ENCODE results near the gene RNF40. TPM values are rescaled to one million over a fixed set of nuclear protein-coding genes. Genes with fewer than 3 reads are reported as not detected.
"Not testable (repeated sequence)": the region's sequence is repeated elsewhere in the genome, so short reads cannot be mapped to it uniquely, and the experiment has no call there.

Gene RNF40
- total RNA-seq, 1 donor from 2014 or later: 157 TPM

DNA sequence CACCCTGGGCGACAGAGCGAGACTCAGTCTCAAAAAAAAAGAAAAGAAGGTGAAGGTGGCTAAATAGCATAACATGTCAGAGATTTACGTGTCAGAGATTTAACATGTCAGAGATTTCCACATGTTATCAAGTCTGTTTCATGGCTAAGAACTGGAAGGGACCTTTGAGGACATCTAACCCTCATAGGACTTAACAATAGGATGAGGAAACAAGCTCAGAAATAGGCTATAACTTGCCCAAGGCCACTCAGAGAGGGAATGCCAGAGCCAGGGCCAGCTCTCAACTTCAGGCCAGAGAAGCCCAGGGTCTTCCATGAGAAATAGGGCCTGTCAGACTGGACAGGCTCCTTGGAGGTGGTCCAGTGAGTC is 51.7 kb downstream of the RNF40 start:
- H3K4me3 Mint-ChIP-seq: peak overlapping the region; percentile 66
- DNase-seq (ENCODE audit: low read depth, low spot score): no peak
- TF ChIP-seq, protein P1, sequence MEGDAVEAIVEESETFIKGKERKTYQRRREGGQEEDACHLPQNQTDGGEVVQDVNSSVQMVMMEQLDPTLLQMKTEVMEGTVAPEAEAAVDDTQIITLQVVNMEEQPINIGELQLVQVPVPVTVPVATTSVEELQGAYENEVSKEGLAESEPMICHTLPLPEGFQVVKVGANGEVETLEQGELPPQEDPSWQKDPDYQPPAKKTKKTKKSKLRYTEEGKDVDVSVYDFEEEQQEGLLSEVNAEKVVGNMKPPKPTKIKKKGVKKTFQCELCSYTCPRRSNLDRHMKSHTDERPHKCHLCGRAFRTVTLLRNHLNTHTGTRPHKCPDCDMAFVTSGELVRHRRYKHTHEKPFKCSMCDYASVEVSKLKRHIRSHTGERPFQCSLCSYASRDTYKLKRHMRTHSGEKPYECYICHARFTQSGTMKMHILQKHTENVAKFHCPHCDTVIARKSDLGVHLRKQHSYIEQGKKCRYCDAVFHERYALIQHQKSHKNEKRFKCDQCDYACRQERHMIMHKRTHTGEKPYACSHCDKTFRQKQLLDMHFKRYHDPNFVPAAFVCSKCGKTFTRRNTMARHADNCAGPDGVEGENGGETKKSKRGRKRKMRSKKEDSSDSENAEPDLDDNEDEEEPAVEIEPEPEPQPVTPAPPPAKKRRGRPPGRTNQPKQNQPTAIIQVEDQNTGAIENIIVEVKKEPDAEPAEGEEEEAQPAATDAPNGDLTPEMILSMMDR (conservative IDR thresholded peaks at IDR 0.05): no peak
- no peaks in the 10 kb centered on the region for H3K36me3 Mint-ChIP-seq (ENCODE audit: low read depth)
- H3K27me3 Mint-ChIP-seq (ENCODE audit: low read depth): no peaks in the 10 kb centered on the region
- H3K9me3 Mint-ChIP-seq: no peaks in the 10 kb centered on the region
- H3K4me1 Mint-ChIP-seq: peaks cover 15% of the 10 kb centered on the region
- H3K27ac Mint-ChIP-seq (ENCODE audit: unreplicated experiment): no peak overlapping the region

DNA sequence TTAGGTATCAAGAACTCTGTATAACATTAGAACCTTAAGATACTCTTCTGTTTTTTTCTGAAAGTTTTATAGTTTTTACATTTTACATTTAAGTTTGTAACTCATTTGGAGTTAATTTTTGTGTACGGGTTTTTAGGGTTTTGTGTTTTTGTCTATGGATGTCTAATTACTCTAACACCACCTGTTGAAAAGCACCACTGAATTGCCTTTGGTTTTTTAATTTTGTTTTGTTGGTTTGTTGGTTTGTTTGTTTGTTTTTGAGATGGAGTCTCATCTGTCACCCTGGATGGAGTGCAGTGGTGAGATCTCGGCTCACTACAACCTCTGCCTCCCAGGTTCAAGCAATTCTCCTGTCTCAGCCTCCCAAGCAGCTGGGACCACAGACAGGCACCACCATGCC is 54.6 kb downstream of the RNF40 start:
- Mint-ChIP-seq H3K27ac (ENCODE audit: unreplicated experiment) (no peak overlapping the region), H3K36me3 (ENCODE audit: low read depth) (no peaks in the 10 kb centered on the region), H3K4me1 (peaks cover 15% of the 10 kb centered on the region), H3K27me3 (ENCODE audit: low read depth) (no peaks in the 10 kb centered on the region), H3K9me3 (no peaks in the 10 kb centered on the region), H3K4me3 (no peak overlapping the region)
- TF ChIP-seq, protein P1 (conservative IDR thresholded peaks at IDR 0.05): no peak
- no peak for DNase-seq (ENCODE audit: low read depth, low spot score)

DNA sequence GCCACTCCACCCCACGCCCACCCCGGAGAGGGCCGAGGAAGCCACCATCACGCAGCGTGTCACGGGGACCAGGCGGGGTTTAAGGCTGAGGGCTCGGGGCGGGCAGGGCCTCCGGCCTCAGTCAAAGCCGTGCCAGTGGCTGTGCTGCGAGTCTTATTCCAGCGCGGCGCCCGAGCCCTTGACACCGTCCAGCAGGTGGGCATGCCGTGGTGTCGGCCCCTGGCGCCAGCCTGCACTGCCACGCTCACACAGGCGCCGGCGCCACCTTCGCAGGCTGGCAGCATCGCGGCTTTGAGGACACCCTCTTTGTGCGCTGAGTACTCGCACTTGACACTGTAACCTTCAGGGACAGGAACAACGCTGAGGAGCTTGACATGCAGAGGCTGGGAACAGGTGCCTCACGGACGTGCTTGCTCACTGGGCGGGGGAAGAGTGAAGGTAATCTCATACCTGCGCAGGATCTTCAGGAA is 58.9 kb downstream of the RNF40 start:
- no peak for DNase-seq (ENCODE audit: low read depth, low spot score)
- Mint-ChIP-seq H3K4me3 (no peak overlapping the region), H3K36me3 (ENCODE audit: low read depth) (no peaks in the 10 kb centered on the region), H3K4me1 (no peaks in the 10 kb centered on the region), H3K27me3 (ENCODE audit: low read depth) (no peaks in the 10 kb centered on the region), H3K27ac (ENCODE audit: unreplicated experiment) (no peak overlapping the region), H3K9me3 (no peaks in the 10 kb centered on the region)
- TF ChIP-seq, protein P1 (conservative IDR thresholded peaks at IDR 0.05): no peak

DNA sequence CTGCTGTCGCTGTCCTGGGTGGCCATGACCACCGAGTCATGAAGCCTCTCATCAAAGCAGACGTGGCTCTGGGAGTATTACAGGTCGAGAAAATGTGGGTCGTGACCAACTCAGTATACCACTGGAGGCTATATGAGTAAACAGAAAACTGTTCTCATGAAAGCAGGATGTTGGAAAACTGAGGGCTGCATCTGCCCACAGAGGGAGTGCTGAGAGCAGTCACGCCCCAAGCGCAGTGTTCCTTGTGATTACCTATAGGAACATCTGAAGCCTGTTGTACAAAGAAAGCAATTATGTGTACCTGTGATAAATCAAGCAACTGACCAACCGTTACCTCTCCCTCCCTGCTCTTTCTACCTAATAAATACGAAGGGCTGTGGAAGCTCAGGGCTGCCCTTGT is 59.3 kb downstream of the RNF40 start:
- DNase-seq (ENCODE audit: low read depth, low spot score); H3K27ac Mint-ChIP-seq (ENCODE audit: unreplicated experiment); H3K27me3 Mint-ChIP-seq (ENCODE audit: low read depth); H3K4me1 Mint-ChIP-seq; H3K36me3 Mint-ChIP-seq (ENCODE audit: low read depth); H3K4me3 Mint-ChIP-seq; H3K9me3 Mint-ChIP-seq: not testable (repeated sequence)

DNA sequence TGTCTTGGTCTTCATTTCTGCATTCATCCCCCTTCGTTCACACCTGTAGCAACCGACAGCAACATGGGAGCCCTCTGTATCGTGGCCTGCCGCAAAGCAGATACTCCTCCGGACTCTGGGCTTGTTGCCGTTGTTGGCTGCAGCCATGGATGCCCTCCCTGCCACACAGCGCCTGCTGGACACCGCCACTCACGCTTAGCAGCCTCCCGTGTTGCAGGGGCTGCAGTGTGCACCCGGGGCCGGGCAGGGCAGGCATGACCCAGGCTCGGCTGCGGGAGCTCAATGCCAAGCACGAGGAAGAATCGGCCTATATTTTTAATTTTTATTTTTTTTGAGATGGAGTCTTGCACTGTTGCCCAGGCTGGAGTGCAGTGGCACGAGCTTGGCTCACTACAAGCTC is 59.8 kb downstream of the RNF40 start:
- DNase-seq (ENCODE audit: low read depth, low spot score): no peak
- Mint-ChIP-seq H3K4me1 (no peaks in the 10 kb centered on the region), H3K36me3 (ENCODE audit: low read depth) (no peaks in the 10 kb centered on the region), H3K4me3 (no peak overlapping the region), H3K27ac (ENCODE audit: unreplicated experiment) (no peak overlapping the region), H3K9me3 (no peaks in the 10 kb centered on the region), H3K27me3 (ENCODE audit: low read depth) (peaks cover 2% of the 10 kb centered on the region)
- TF ChIP-seq, protein P1 (conservative IDR thresholded peaks at IDR 0.05): no peak

Other genes starting within 250 kb of the RNF40 start
- 64.0 and 68.5 TPM in 2 replicates for gene ZNF768, start 235.8 kb upstream of the RNF40 start, total RNA-seq
- gene ZNF747, start 227.5 kb upstream of the RNF40 start, total RNA-seq: 10.5 and 11.3 TPM in 2 replicates
- gene ZNF764, start 203.9 kb upstream of the RNF40 start, total RNA-seq: 20.7 and 22.3 TPM in 2 replicates
- 13.4 and 14.3 TPM in 2 replicates for gene ZNF688, start 190.6 kb upstream of the RNF40 start, total RNA-seq
- gene ZNF785, start 176.6 kb upstream of the RNF40 start, total RNA-seq: 37.6 and 38.3 TPM in 2 replicates
- gene ZNF689, start 151.9 kb upstream of the RNF40 start, total RNA-seq: 23.0 and 23.2 TPM in 2 replicates
- gene PRR14, start 111.4 kb upstream of the RNF40 start, total RNA-seq: 62.8 and 67.0 TPM in 2 replicates
- gene FBRS, start 103.9 kb upstream of the RNF40 start, total RNA-seq: 63.6 and 67.1 TPM in 2 replicates
- gene SRCAP, start 63.2 kb upstream of the RNF40 start, total RNA-seq: 94.5 and 100.0 TPM in 2 replicates
- 39.2 and 40.8 TPM in 2 replicates for gene PHKG2, start 13.9 kb upstream of the RNF40 start, total RNA-seq
- 14.4 and 18.5 TPM in 2 replicates for gene CFAP119, start 260 bp upstream of the RNF40 start, total RNA-seq
- 41.0 and 41.4 TPM in 2 replicates for gene ZNF629, start 24.9 kb downstream of the RNF40 start, total RNA-seq
- 35.9 and 38.4 TPM in 2 replicates for gene BCL7C, start 131.8 kb downstream of the RNF40 start, total RNA-seq
- gene CTF1, start 134.3 kb downstream of the RNF40 start, total RNA-seq: 1.6 and 2.6 TPM in 2 replicates
- 78.1 and 84.7 TPM in 2 replicates for gene FBXL19, start 161.2 kb downstream of the RNF40 start, total RNA-seq
- 7.7 and 8.0 TPM in 2 replicates for gene ORAI3, start 186.7 kb downstream of the RNF40 start, total RNA-seq
- 33.4 and 35.2 TPM in 2 replicates for gene SETD1A, start 195.4 kb downstream of the RNF40 start, total RNA-seq
- 1.9 and 2.3 TPM in 2 replicates for gene HSD3B7, start 222.9 kb downstream of the RNF40 start, total RNA-seq
- 12.1 and 14.1 TPM in 2 replicates for gene STX1B, start 248.3 kb downstream of the RNF40 start, total RNA-seq